Spleen (tissue), 7 donors: ENCODE results near the gene YRDC.
"Not testable (repeated sequence)": the region's sequence is repeated elsewhere in the genome, so short reads cannot be mapped to it uniquely, and the experiment has no call there.

ENCODE experiments used
- POLR2A ChIP-seq, 3 donors: fragments of 450-650 bp; IDR thresholded peaks; one replicate each; pipeline ENCODE4 v1.5.1; 2017; ENCODE audit warnings: antibody characterized with exemption in 3 of 3, mild to moderate bottlenecking in 1 of 3
- TF ChIP-seq, protein P1 (sequence below), 11 experiments: fragments of 200-600 bp in 7 of 11; fragments of 450-650 bp in 4 of 11; sonication (generic) in 4 of 11; IDR thresholded peaks in 8 of 11; conservative IDR thresholded peaks in 3 of 11; 1 replicate in 7 of 11; 2 replicates in 4 of 11; pipeline versions ENCODE4 v1.4.0 to v1.8.0; 2016 to 2021; ENCODE audit warnings: antibody characterized with exemption in 11 of 11, inconsistent platforms in 4 of 11, mild to moderate bottlenecking in 1 of 11
- donor health status: DM: no; HTN: no; CAD: no; lungs with moderate emphysema.
- donor health status: DM: no; HTN: no; CAD: no.
- donor health status: DM: no; HTN: no; CAD: no.

DNA sequence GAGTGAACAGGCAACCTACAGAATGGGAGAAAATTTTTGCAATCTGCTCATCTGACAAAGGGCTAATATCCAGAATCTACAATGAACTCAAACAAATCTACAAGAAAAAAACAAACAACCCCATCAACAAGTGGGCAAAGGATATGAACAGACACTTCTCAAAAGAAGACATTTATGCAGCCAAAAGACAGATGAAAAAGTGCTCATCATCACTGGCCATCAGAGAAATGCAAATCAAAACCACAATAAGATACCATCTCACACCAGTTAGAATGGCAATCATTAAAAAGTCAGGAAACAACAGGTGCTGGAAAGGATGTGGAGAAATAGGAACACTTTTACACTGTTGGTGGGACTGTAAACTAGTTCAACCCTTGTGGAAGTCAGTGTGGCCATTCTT, 36.6 kb downstream of the YRDC start:
- TF ChIP-seq POLR2A (IDR thresholded peaks at IDR 0.05) = not testable (repeated sequence)
- TF ChIP-seq, protein P1, sequence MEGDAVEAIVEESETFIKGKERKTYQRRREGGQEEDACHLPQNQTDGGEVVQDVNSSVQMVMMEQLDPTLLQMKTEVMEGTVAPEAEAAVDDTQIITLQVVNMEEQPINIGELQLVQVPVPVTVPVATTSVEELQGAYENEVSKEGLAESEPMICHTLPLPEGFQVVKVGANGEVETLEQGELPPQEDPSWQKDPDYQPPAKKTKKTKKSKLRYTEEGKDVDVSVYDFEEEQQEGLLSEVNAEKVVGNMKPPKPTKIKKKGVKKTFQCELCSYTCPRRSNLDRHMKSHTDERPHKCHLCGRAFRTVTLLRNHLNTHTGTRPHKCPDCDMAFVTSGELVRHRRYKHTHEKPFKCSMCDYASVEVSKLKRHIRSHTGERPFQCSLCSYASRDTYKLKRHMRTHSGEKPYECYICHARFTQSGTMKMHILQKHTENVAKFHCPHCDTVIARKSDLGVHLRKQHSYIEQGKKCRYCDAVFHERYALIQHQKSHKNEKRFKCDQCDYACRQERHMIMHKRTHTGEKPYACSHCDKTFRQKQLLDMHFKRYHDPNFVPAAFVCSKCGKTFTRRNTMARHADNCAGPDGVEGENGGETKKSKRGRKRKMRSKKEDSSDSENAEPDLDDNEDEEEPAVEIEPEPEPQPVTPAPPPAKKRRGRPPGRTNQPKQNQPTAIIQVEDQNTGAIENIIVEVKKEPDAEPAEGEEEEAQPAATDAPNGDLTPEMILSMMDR (IDR thresholded peaks at IDR 0.05 in 8 of 11, conservative IDR thresholded peaks at IDR 0.05 in 3 of 11) = not testable (repeated sequence)
